ENCODE data around the gene PRKG1.

DNA sequence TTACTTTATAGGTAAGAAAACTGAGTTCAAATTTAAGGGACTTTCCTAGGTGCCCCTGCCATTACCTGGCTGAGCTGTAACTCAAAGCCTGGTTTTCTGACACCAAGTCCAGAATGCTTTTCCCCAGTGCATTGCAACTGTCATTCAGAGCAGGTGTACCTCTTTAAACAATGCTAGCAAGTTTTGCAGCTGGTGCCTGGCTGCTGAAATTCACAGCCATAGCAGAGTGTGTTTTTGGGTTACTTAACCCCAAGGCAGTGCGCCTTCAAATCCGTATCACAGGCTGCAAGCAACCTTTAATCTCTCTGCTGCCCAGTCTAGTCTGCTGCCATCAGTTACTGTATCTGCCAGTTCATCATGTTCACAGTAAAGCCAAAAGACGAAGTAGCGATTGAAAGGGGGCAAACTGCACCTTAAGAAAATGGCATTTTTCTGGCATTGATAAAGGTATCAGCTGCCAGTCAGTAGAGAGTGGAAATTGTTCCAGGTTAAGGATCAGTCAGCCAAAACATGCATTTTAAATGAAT is 359.7 kb downstream of the PRKG1 start:
- TF ChIP-seq, protein P1, sequence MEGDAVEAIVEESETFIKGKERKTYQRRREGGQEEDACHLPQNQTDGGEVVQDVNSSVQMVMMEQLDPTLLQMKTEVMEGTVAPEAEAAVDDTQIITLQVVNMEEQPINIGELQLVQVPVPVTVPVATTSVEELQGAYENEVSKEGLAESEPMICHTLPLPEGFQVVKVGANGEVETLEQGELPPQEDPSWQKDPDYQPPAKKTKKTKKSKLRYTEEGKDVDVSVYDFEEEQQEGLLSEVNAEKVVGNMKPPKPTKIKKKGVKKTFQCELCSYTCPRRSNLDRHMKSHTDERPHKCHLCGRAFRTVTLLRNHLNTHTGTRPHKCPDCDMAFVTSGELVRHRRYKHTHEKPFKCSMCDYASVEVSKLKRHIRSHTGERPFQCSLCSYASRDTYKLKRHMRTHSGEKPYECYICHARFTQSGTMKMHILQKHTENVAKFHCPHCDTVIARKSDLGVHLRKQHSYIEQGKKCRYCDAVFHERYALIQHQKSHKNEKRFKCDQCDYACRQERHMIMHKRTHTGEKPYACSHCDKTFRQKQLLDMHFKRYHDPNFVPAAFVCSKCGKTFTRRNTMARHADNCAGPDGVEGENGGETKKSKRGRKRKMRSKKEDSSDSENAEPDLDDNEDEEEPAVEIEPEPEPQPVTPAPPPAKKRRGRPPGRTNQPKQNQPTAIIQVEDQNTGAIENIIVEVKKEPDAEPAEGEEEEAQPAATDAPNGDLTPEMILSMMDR (IDR thresholded peaks at IDR 0.05) = no peak
- no peak for TF ChIP-seq EZH2 (IDR thresholded peaks at IDR 0.05)
